C4-2B (cell line): Measurements from ENCODE around the gene PSMB10.

Source experiments
- ZFX ChIP-seq: fragments of 450-650 bp; IDR thresholded peaks from 2 replicates; pipeline ENCODE4 v1.6.1; 2017
- TF ChIP-seq, protein P1 (sequence below): fragments of 450-650 bp; conservative IDR thresholded peaks from 2 replicates; pipeline ENCODE4 v1.5.1; 2017; ENCODE audit warnings: mild to moderate bottlenecking

DNA sequence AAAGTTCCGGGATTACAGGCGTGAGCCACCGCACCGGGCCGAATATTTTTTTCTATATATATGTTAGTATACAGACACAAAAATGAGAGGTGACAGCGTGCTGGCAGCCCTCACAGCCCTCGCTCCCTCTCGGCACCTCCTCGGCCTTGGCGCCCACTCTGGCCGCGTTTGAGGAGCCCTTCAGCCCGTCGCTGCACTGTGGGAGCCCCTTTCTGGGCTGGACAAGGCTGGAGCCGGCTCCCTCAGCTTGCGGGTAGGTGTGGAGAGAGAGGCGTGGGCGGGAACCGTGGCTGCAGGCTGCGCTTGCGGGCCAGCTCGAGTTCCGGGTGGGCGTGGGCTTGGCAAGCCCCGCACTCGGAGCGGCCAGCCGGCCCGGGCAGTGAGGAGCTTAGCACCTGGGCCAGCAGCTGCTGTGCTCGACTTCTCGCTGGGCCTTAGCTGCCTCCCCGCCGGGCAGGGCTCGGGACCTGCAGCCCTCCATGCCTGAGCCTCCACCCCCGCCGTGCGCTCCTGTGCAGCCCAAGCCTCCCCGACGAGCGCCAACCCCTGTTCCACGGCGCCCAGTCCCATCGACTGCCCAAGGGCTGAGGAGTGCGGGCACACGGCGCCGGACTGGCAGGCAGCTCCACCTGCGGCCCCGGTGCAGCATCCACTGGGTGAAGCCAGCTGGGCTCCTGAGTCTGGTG is 45.5 kb upstream of the PSMB10 start:
- TF ChIP-seq, protein P1, sequence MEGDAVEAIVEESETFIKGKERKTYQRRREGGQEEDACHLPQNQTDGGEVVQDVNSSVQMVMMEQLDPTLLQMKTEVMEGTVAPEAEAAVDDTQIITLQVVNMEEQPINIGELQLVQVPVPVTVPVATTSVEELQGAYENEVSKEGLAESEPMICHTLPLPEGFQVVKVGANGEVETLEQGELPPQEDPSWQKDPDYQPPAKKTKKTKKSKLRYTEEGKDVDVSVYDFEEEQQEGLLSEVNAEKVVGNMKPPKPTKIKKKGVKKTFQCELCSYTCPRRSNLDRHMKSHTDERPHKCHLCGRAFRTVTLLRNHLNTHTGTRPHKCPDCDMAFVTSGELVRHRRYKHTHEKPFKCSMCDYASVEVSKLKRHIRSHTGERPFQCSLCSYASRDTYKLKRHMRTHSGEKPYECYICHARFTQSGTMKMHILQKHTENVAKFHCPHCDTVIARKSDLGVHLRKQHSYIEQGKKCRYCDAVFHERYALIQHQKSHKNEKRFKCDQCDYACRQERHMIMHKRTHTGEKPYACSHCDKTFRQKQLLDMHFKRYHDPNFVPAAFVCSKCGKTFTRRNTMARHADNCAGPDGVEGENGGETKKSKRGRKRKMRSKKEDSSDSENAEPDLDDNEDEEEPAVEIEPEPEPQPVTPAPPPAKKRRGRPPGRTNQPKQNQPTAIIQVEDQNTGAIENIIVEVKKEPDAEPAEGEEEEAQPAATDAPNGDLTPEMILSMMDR, result no peak
- TF ChIP-seq ZFX, result no peak
